Liver (tissue), 9 donors: ENCODE data around the gene TOX2. TPM values are rescaled to one million over a fixed set of nuclear protein-coding genes. Genes with fewer than 3 reads are reported as not detected.

Experiments
- DNase-seq: peaks from one replicate; pipeline ENCODE4 v3.0.0-alpha.2; 2017; ENCODE audit warnings: low spot score
- H3K27ac ChIP-seq, 2 donors: one replicate each; pipeline ENCODE4 v1.7.0; 2013; ENCODE audit warnings: inconsistent platforms in 2 of 2, low read length in 2 of 2, control low read depth in 1 of 2, low read depth in 1 of 2, mild to moderate bottlenecking in 1 of 2
- H3K27me3 ChIP-seq, 4 donors: one replicate each; pipeline versions ENCODE4 v1.6.1 to v1.7.0; 2013; ENCODE audit warnings: low read length in 3 of 4, inconsistent platforms in 1 of 4, mild to moderate bottlenecking in 1 of 4, moderate library complexity in 1 of 4; ENCODE audit not compliant: control insufficient read depth in 4 of 4, insufficient read depth in 4 of 4
- H3K36me3 ChIP-seq, 4 donors: one replicate each; pipeline versions ENCODE4 v1.6.1 to v1.7.0; 2013; ENCODE audit warnings: low read length in 3 of 4, mild to moderate bottlenecking in 3 of 4, low read depth in 1 of 4, moderate library complexity in 1 of 4; ENCODE audit not compliant: control insufficient read depth in 4 of 4, insufficient read depth in 3 of 4
- H3K4me1 ChIP-seq, 4 donors: one replicate each; pipeline versions ENCODE4 v1.6.1 to v1.7.0; 2013; ENCODE audit warnings: low read length in 3 of 4, mild to moderate bottlenecking in 3 of 4, moderate library complexity in 1 of 4; ENCODE audit not compliant: control insufficient read depth in 4 of 4, insufficient read depth in 4 of 4
- H3K4me3 ChIP-seq, 3 donors: one replicate each; pipeline versions ENCODE4 v1.6.1 to v1.7.0; 2013; ENCODE audit warnings: low read length in 3 of 3, control low read depth in 1 of 3, low read depth in 1 of 3, mild to moderate bottlenecking in 1 of 3
- H3K9ac ChIP-seq, 2 donors: one replicate each; pipeline ENCODE4 v1.7.0; 2013; ENCODE audit warnings: low read length in 2 of 2, mild to moderate bottlenecking in 2 of 2, moderate library complexity in 2 of 2, control low read depth in 1 of 2, low read depth in 1 of 2
- H3K9me3 ChIP-seq, 4 donors: one replicate each; pipeline versions ENCODE4 v1.6.1 to v1.7.0; 2013; ENCODE audit warnings: low read length in 3 of 4; ENCODE audit not compliant: control insufficient read depth in 4 of 4
- ATF3 ChIP-seq: IDR thresholded peaks from 2 replicates; pipeline ENCODE4 v1.6.1; 2016; ENCODE audit warnings: antibody characterized with exemption
- CTCF ChIP-seq: fragments of 150-350 bp; IDR thresholded peaks from 2 replicates; pipeline ENCODE4 v1.5.1; 2017; ENCODE audit warnings: improper control_type of control experiment, low read depth, low read length; ENCODE audit not compliant: missing input control
- EGR1 ChIP-seq, 2 donors: IDR thresholded peaks; 2 replicates each; pipeline ENCODE4 v1.6.1; 2016 to 2018; ENCODE audit warnings: antibody characterized with exemption in 2 of 2, low read depth in 2 of 2
- FOXA1 ChIP-seq: IDR thresholded peaks from 2 replicates; pipeline ENCODE4 v1.6.1; 2016; ENCODE audit warnings: antibody characterized with exemption
- FOXA2 ChIP-seq: IDR thresholded peaks from 2 replicates; pipeline ENCODE4 v1.6.1; 2016; ENCODE audit warnings: antibody characterized with exemption
- GABPA ChIP-seq, 2 donors: IDR thresholded peaks in 1 of 2; conservative IDR thresholded peaks in 1 of 2; 2 replicates each; pipeline ENCODE4 v1.6.1; 2016; ENCODE audit warnings: antibody characterized with exemption in 2 of 2, mild to moderate bottlenecking in 1 of 2, moderate library complexity in 1 of 2
- HNF4A ChIP-seq, 2 donors: conservative IDR thresholded peaks; 2 replicates each; pipeline ENCODE4 v1.6.1; 2016; ENCODE audit warnings: antibody characterized with exemption in 2 of 2, mild to moderate bottlenecking in 2 of 2
- HNF4G ChIP-seq: IDR thresholded peaks from 2 replicates; pipeline ENCODE4 v1.6.1; 2016; ENCODE audit warnings: antibody characterized with exemption
- JUND ChIP-seq, 2 donors: IDR thresholded peaks; 2 replicates each; pipeline ENCODE4 v1.6.1; 2016; ENCODE audit warnings: antibody characterized with exemption in 2 of 2
- NR2F2 ChIP-seq: IDR thresholded peaks from 2 replicates; pipeline ENCODE4 v1.6.1; 2016; ENCODE audit warnings: antibody characterized with exemption
- RAD21 ChIP-seq, 2 donors: IDR thresholded peaks; 2 replicates each; pipeline ENCODE4 v1.6.1; 2016; ENCODE audit warnings: antibody characterized with exemption in 2 of 2, mild to moderate bottlenecking in 2 of 2
- REST ChIP-seq: IDR thresholded peaks from 2 replicates; pipeline ENCODE4 v1.6.1; 2016; ENCODE audit warnings: antibody characterized with exemption, mild to moderate bottlenecking
- RXRA ChIP-seq, 2 donors: IDR thresholded peaks; 2 replicates each; pipeline ENCODE4 v1.6.1; 2017 to 2018; ENCODE audit warnings: antibody characterized with exemption in 2 of 2, mild to moderate bottlenecking in 1 of 2
- SP1 ChIP-seq: IDR thresholded peaks from 2 replicates; pipeline ENCODE4 v1.6.1; 2018; ENCODE audit warnings: antibody characterized with exemption, mild to moderate bottlenecking
- TAF1 ChIP-seq: conservative IDR thresholded peaks from 2 replicates; pipeline ENCODE4 v1.6.1; 2016; ENCODE audit warnings: antibody characterized with exemption, mild to moderate bottlenecking
- YY1 ChIP-seq: IDR thresholded peaks from 2 replicates; pipeline ENCODE4 v1.6.1; 2016; ENCODE audit warnings: antibody characterized with exemption, mild to moderate bottlenecking
- WGBS: extraction: QIAGEN DNeasy Blood & Tissue Kit; methylation state at CpG from one replicate; pipeline ENCODE4 v1.1.7; 2013; 5-methylcytosine and 5-hydroxymethylcytosine counted together
- polyA plus RNA-seq, 2 donors: library from polyadenylated mRNA; stranded (reverse) in 1 of 2; unstranded in 1 of 2; fragments of 200-250 nt in 1 of 2; fragments of >200 nt in 1 of 2; fragmentation: Nextera tagmentation in 1 of 2; extraction: Ambion mirVana in 1 of 2; gene quantifications; one replicate each; pipeline versions ENCODE4 v1.2.1 to v1.2.3, GENCODE V29; 2013 to 2015
- total RNA-seq, 2 donors: library from RNA; depleted of rRNA; stranded (reverse); fragments of >200 nt; gene quantifications; one replicate each; pipeline ENCODE4 v1.2.3, GENCODE V29; 2014
- TF ChIP-seq, protein P1 (sequence below): IDR thresholded peaks from 2 replicates; pipeline ENCODE4 v1.6.1; 2016; ENCODE audit warnings: antibody characterized with exemption
- donor health status: healthy.
- donor health status: healthy.
- donor health status: healthy.
- donor health status: healthy.
- donor health status: healthy.

The TOX2 gene
- total and polyA plus RNA-seq, 4 donors, result 0.33 to 2.7 (median 1.4) TPM

DNA sequence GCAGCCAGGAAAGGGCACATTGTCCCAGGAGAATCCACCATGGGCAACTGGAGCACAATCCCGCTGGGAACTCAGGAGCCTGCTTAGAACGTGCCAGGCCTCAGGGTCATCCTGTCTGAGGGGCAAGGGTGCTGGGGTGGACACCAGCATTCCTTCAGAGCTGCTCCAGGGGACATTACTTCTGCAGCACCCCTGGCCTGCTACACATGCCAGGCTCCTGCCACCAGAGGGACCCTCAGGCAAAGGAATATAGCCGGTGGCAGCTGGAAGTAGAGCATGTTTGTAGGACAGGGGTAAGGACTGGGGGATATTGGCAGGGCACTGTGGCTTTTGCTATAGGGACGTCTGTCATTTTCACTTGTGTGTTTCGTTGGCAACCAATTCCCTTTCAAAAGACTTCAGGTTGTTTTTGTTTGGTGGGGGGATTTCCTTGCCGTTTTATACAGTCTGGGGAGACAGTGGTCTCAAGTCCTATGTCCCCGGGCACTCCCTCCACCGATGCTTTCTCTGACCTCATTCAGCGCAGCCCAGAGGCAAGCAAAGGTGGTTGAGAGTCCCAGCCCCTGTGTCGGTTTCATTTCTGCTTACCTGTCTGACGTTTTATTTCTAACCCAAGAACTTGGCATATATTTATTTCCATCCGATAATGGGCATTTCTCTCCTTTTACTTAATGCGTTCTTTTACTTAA lies 141.5 kb downstream of the TOX2 start:
- 78% methylated on average over 13 of the region's 13 CpGs for WGBS
- no peaks in the 10 kb centered on the region for H3K4me1 ChIP-seq
- no peaks in the 10 kb centered on the region for H3K27me3 ChIP-seq
- no peak for DNase-seq
- no peak overlapping the region for H3K27ac ChIP-seq
- no peak overlapping the region for H3K4me3 ChIP-seq
- H3K36me3 ChIP-seq, result no peaks in the 10 kb centered on the region
- peak; percentile 38 to 72 for TF ChIP-seq RAD21 (IDR thresholded peaks at IDR 0.05)
- TF ChIP-seq SP1, result no peak
- H3K9me3 ChIP-seq, result no peaks in the 10 kb centered on the region
- H3K9ac ChIP-seq, result no peak overlapping the region

DNA sequence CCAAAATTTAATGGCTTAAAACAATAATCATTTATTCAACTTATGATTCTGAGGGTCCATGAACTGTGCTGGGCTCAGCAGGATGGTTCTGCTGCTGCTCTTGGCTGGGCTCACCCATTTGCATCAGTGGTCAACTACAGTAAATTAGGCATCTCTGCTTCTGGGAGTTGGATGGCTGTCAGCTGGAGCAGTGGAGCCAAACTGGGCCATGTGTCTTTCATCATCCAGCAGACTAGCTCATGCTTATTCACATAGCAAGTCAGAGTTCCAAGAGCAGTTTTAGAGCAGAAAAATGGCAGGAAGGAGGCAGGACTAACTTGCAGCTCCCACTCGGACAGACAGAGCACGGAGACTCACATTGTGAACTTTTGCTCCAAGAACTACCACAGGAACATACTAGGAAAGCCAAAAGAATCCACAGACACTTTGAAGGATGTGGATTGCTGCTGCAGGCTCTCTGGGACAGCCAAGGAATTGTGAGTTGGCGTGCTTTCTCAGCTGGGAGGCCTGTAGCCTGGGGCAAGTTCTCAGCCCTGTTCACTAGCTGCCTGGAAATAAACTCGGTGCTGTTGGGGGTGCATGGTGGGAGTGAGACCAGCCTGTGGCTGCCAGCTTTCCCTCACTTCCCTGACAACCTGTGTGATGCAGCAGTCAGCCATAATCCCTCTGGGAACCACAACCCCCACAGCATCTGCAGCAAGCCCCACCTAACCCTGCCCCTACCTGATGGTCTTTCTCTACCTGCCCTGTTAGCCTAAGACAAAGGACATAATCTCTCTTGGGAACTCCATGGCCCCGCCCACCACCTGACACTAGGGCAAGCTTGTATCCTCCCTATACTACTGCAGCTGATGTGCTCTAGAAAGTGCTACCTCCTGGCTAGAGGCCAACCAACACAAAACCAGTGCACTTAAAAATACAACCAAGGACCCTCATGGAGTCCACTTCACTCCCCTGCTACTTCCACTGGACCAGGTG lies 143.3 kb downstream of the TOX2 start:
- no peak overlapping the region for H3K9ac ChIP-seq
- H3K9me3 ChIP-seq, result no peaks in the 10 kb centered on the region
- H3K4me3 ChIP-seq, result no peak overlapping the region
- WGBS, result 78% methylated on average over 5 of the region's 5 CpGs
- DNase-seq, result no peak
- no peaks in the 10 kb centered on the region for H3K4me1 ChIP-seq
- no peak overlapping the region for H3K27ac ChIP-seq
- no peaks in the 10 kb centered on the region for H3K36me3 ChIP-seq
- no peaks in the 10 kb centered on the region for H3K27me3 ChIP-seq
- TF ChIP-seq HNF4A (conservative IDR thresholded peaks at IDR 0.05) (no peak), JUND (IDR thresholded peaks at IDR 0.05) (no peak)
- TF ChIP-seq, protein P1, sequence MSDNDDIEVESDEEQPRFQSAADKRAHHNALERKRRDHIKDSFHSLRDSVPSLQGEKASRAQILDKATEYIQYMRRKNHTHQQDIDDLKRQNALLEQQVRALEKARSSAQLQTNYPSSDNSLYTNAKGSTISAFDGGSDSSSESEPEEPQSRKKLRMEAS, result no peak

GRCh38 chr20:44064501-44065400 lies 150.1 kb downstream of the TOX2 start:
- Histone ChIP-seq H3K27me3 (no peaks in the 10 kb centered on the region), H3K9me3 (no peaks in the 10 kb centered on the region), H3K36me3 (no peaks in the 10 kb centered on the region), H3K9ac (no peak overlapping the region), H3K27ac (no peak overlapping the region), H3K4me1 (no peaks in the 10 kb centered on the region), H3K4me3 (no peak overlapping the region)
- 94% methylated on average over 17 of the region's 17 CpGs for WGBS
- DNase-seq, result peak; percentile 14
- TF ChIP-seq FOXA1 (no peak), REST (no peak), RAD21 (IDR thresholded peaks at IDR 0.05) (no peak), HNF4G (no peak), HNF4A (conservative IDR thresholded peaks at IDR 0.05) (no peak), SP1 (no peak), JUND (IDR thresholded peaks at IDR 0.05) (no peak), FOXA2 (no peak), TAF1 (no peak), ATF3 (no peak), EGR1 (IDR thresholded peaks at IDR 0.05; ENCODE audit: low read depth in 2 of 2) (no peak), YY1 (no peak), CTCF (no peak), NR2F2 (no peak), GABPA (IDR thresholded peaks at IDR 0.05 in 1 of 2, conservative IDR thresholded peaks at IDR 0.05 in 1 of 2) (no peak), RXRA (IDR thresholded peaks at IDR 0.05) (no peak)
- TF ChIP-seq, protein P1, result no peak
